SK-N-SH (cell line): ENCODE data around the gene RHBG. TPM values are rescaled to one million over a fixed set of nuclear protein-coding genes. Genes with fewer than 3 reads are reported as not detected.

Experiments
- CTCF ChIA-PET: fragments of 300-600, 350-600 bp; formaldehyde crosslinking; extraction: SDS; loops from one replicate; lab custom pipeline; 2021; lab: Yijun Ruan, JAX
- POLR2A ChIA-PET: fragments of 350-600 bp; sonication (Branson Sonifier 250); formaldehyde crosslinking; extraction: SDS; loops from one replicate; lab custom pipeline; 2020; ENCODE audit warnings: antibody characterized with exemption, inconsistent platforms; lab: Yijun Ruan, JAX
- DNase-seq: peaks from one replicate; pipeline ENCODE4 v3.0.0; 2012
- H2AFZ ChIP-seq: fragments of 200-600 bp; sonication (generic); 2 replicates; pipeline ENCODE4 v1.8.1; 2016; ENCODE audit warnings: antibody characterized with exemption, mild to moderate bottlenecking, low read depth
- H3F3A ChIP-seq: fragments of 200-600 bp; sonication (generic); replicated peaks from 2 replicates; pipeline ENCODE3; 2016; ENCODE audit warnings: antibody characterized with exemption, mild to moderate bottlenecking; ENCODE audit not compliant: insufficient read depth
- H3K27ac ChIP-seq, 2 experiments: fragments of 200-500 bp in 1 of 2; fragments of 200-600 bp in 1 of 2; sonication (Bioruptor generic) in 1 of 2; sonication (generic), shearing (Covaris generic) in 1 of 2; 2 replicates each; pipeline versions ENCODE4 v1.5.1 to v1.6.1; 2014 to 2016; ENCODE audit warnings: low read depth in 2 of 2, inconsistent platforms in 1 of 2, low read length in 1 of 2, mild to moderate bottlenecking in 1 of 2, mixed read lengths in 1 of 2
- H3K27me3 ChIP-seq: fragments of 200-600 bp; sonication (generic), shearing (Covaris generic); 2 replicates; pipeline ENCODE4 v1.6.1; 2016; ENCODE audit warnings: mixed run types; ENCODE audit not compliant: insufficient read depth
- H3K36me3 ChIP-seq, 2 experiments: fragments of 200-500 bp in 1 of 2; fragments of 200-600 bp in 1 of 2; sonication (Bioruptor generic) in 1 of 2; sonication (generic) in 1 of 2; replicated peaks in 1 of 2; 2 replicates each; pipeline versions ENCODE3 to v1.5.1; 2014 to 2016; ENCODE audit warnings: low read length in 1 of 2, mild to moderate bottlenecking in 1 of 2; ENCODE audit not compliant: insufficient read depth in 2 of 2, control insufficient read depth in 1 of 2
- H3K4me1 ChIP-seq, 2 experiments: fragments of 200-500 bp in 1 of 2; fragments of 200-600 bp in 1 of 2; sonication (Bioruptor generic) in 1 of 2; sonication (generic), shearing (Covaris generic) in 1 of 2; 2 replicates each; pipeline versions ENCODE4 v1.5.1 to v1.6.1; 2014 to 2016; ENCODE audit warnings: low read depth in 1 of 2, low read length in 1 of 2, mixed run types in 1 of 2; ENCODE audit not compliant: insufficient read depth in 2 of 2, control insufficient read depth in 1 of 2
- H3K4me2 ChIP-seq: fragments of 200-600 bp; sonication (generic), shearing (Covaris generic); 2 replicates; pipeline ENCODE4 v1.6.1; 2017; ENCODE audit warnings: mixed run types
- H3K4me3 ChIP-seq, 2 experiments: fragments of 200-500 bp in 1 of 2; fragments of 200-600 bp in 1 of 2; sonication (Bioruptor generic) in 1 of 2; sonication (generic), shearing (Covaris generic) in 1 of 2; 2 replicates each; pipeline versions ENCODE4 v1.5.1 to v1.8.1; 2014 to 2016; ENCODE audit warnings: low read depth in 2 of 2, inconsistent platforms in 1 of 2, low read length in 1 of 2, mild to moderate bottlenecking in 1 of 2, mixed read lengths in 1 of 2, moderate library complexity in 1 of 2
- H3K79me2 ChIP-seq: fragments of 200-600 bp; sonication (generic); 2 replicates; pipeline ENCODE4 v1.8.1; 2017; ENCODE audit warnings: mild to moderate bottlenecking; ENCODE audit not compliant: insufficient read depth
- H3K9ac ChIP-seq: fragments of 200-600 bp; sonication (generic); 2 replicates; pipeline ENCODE4 v1.6.1; 2017; ENCODE audit warnings: mixed run types
- H3K9me2 ChIP-seq: fragments of 200-600 bp; sonication (generic); 2 replicates; pipeline ENCODE4 v1.6.1; 2017; ENCODE audit warnings: mixed run types
- H3K9me3 ChIP-seq: fragments of 200-600 bp; sonication (generic); 2 replicates; pipeline ENCODE4 v1.6.1; 2017; ENCODE audit warnings: mixed run types, mild to moderate bottlenecking, moderate library complexity
- H4K20me1 ChIP-seq: fragments of 200-600 bp; sonication (generic); 2 replicates; pipeline ENCODE4 v1.6.1; 2017; ENCODE audit warnings: mild to moderate bottlenecking, mixed run types; ENCODE audit not compliant: insufficient read depth
- CHD2 ChIP-seq: fragments of 150-350 bp; IDR thresholded peaks from 2 replicates; pipeline ENCODE4 v1.6.1; 2018; ENCODE audit warnings: low read length; ENCODE audit not compliant: partially characterized antibody
- ELF1 ChIP-seq: IDR thresholded peaks from 2 replicates; pipeline ENCODE4 v1.4.0; 2012
- EP300 ChIP-seq, 2 experiments: IDR thresholded peaks; 2 replicates each; pipeline versions ENCODE4 v1.4.0 to v1.6.1; 2012; ENCODE audit warnings: borderline replicate concordance in 1 of 2, low read depth in 1 of 2, low read length in 1 of 2
- FOSL2 ChIP-seq: IDR thresholded peaks from 2 replicates; pipeline ENCODE4 v1.4.0; 2012; ENCODE audit warnings: low read depth, mild to moderate bottlenecking, moderate library complexity, borderline replicate concordance
- FOXM1 ChIP-seq: IDR thresholded peaks from 2 replicates; pipeline ENCODE4 v1.4.0; 2012; ENCODE audit warnings: low read depth, mild to moderate bottlenecking
- GABPA ChIP-seq: IDR thresholded peaks from 2 replicates; pipeline ENCODE4 v1.4.0; 2012; ENCODE audit warnings: low read depth, mild to moderate bottlenecking
- GATA2 ChIP-seq: sonication (generic); formaldehyde crosslinking; IDR thresholded peaks from 2 replicates; pipeline ENCODE4 v1.5.0; 2020; ENCODE audit warnings: mild to moderate bottlenecking, missing genetic modification reagents
- JUND ChIP-seq: IDR thresholded peaks from 2 replicates; pipeline ENCODE4 v1.4.0; 2012
- MAX ChIP-seq: IDR thresholded peaks from 2 replicates; pipeline ENCODE4 v1.4.0; 2012; ENCODE audit warnings: low read depth
- MXI1 ChIP-seq: IDR thresholded peaks from 2 replicates; pipeline ENCODE4 v1.6.1; 2012; ENCODE audit warnings: mild to moderate bottlenecking, low read depth, low read length, improper control_type of control experiment
- NRF1 ChIP-seq: IDR thresholded peaks from 2 replicates; pipeline ENCODE4 v1.6.1; 2012; ENCODE audit warnings: low read depth, mild to moderate bottlenecking, low read length
- PBX3 ChIP-seq: IDR thresholded peaks from 2 replicates; pipeline ENCODE4; 2012
- POLR2AphosphoS5 ChIP-seq: IDR thresholded peaks from 2 replicates; pipeline ENCODE4 v1.6.1; 2012; ENCODE audit warnings: low read depth, low read length
- RFX5 ChIP-seq: IDR thresholded peaks from 2 replicates; pipeline ENCODE4 v1.6.1; 2012; ENCODE audit warnings: mild to moderate bottlenecking, improper control_type of control experiment, low read length
- TAF1 ChIP-seq: IDR thresholded peaks from 2 replicates; pipeline ENCODE4 v1.6.1; 2012; ENCODE audit warnings: low read depth, mild to moderate bottlenecking, low read length, moderate library complexity, borderline replicate concordance
- TEAD4 ChIP-seq: IDR thresholded peaks from 2 replicates; pipeline ENCODE4 v1.4.0; 2012; ENCODE audit warnings: mild to moderate bottlenecking, borderline replicate concordance; ENCODE audit not compliant: insufficient read depth
- USF1 ChIP-seq: IDR thresholded peaks from 2 replicates; pipeline ENCODE4 v1.4.0; 2012; ENCODE audit warnings: low read depth, borderline replicate concordance
- ZBTB33 ChIP-seq: IDR thresholded peaks from 2 replicates; pipeline ENCODE4 v1.4.0; 2012; ENCODE audit warnings: low read depth, borderline replicate concordance
- WGBS: methylation state at CpG from one replicate; pipeline ENCODE4 v1.1.6; 2017; ENCODE audit warnings: low lambda C conversion rate; 5-methylcytosine and 5-hydroxymethylcytosine counted together
- polyA plus RNA-seq, 3 experiments: library from polyadenylated mRNA; depleted of rRNA; stranded (reverse); fragments of >200 nt; gene quantifications; 2 replicates each; pipeline ENCODE4 v1.2.3, GENCODE V29; 2012

RHBG gene
- polyA plus RNA-seq, 1 of the 3 experiments (the other 2 are of a cell fraction), result 0.18 TPM

- H3K9me2 ChIP-seq, result no peaks in the 10 kb centered on the region
- no peaks in the 10 kb centered on the region for H3K79me2 ChIP-seq
- H3K4me3 ChIP-seq, result no peak overlapping the region
- H3K27ac ChIP-seq, result no peak overlapping the region
- peaks cover 4% of the 10 kb centered on the region for H3F3A ChIP-seq
- WGBS, result 59% methylated on average over 7 of the region's 7 CpGs
- TF ChIP-seq ELF1 (no peak), POLR2AphosphoS5 (no peak), TAF1 (no peak), GABPA (no peak), ZBTB33 (no peak), FOSL2 (no peak), RFX5 (no peak), PBX3 (no peak), CHD2 (no peak), EP300 (IDR thresholded peaks at IDR 0.05; ENCODE audit: borderline replicate concordance in 1 of 2, low read depth in 1 of 2, low read length in 1 of 2) (no peak), MAX (no peak), TEAD4 (no peak), GATA2 (CRISPR knock-in tag) (no peak), USF1 (no peak), NRF1 (no peak), FOXM1 (no peak), MXI1 (no peak), JUND (no peak)
- no peak overlapping the region for H2AFZ ChIP-seq
- ChIA-PET POLR2A (no interaction called here), CTCF (interaction anchor here (2.9 to 29.5 kb wide), 2 partner anchors 20 to 42 kb away, joined by 17 to 412 read pairs; no protein-coding TSS in a partner anchor)
- no peak overlapping the region for H3K4me2 ChIP-seq
- H4K20me1 ChIP-seq, result no peaks in the 10 kb centered on the region
- peaks cover 79% of the 10 kb centered on the region for H3K27me3 ChIP-seq
- H3K4me1 ChIP-seq, result peaks cover 4 to 11% of the 10 kb centered on the region in 2 experiments; a peak in 2 of 4 replicates
- DNase-seq, result no peak
- no peaks in the 10 kb centered on the region for H3K36me3 ChIP-seq
- no peaks in the 10 kb centered on the region for H3K9me3 ChIP-seq
- no peak overlapping the region for H3K9ac ChIP-seq
Observed at GRCh38 chr1:156425943-156426342, 56.9 kb downstream of the RHBG start.
